ENCODE results near the gene RBFOX1. TPM values are rescaled to one million over a fixed set of nuclear protein-coding genes. Genes with fewer than 3 reads are reported as not detected.

Gene RBFOX1
- total and polyA plus RNA-seq, 2 experiments from 2014 or later: 5.7 to 7.4 TPM

DNA sequence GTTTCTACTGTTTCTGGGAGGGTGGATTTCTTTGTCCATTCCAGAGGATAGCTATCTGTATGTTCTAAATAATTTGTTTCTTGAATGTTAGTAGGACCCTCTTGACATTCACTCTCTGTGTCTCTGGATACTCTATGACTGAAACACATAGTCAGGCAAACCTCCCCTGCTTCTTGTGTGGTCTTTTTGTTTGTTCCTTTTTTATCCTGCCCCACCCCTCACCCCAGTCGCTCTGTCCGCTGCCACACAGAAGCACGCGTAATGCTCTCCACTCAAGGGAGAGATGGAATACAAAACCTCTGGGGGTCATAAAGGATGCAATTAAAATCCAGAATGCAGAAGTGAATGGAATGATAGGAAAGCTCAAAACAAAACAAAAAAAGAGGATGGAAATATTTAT, 253.1 kb downstream of the RBFOX1 start:
- Histone ChIP-seq H3K9me3 (ENCODE audit: low read depth) (no peaks in the 10 kb centered on the region), H3K4me1 (ENCODE audit: low read depth) (no peaks in the 10 kb centered on the region), H3K36me3 (no peaks in the 10 kb centered on the region), H3K27me3 (peaks cover 37% of the 10 kb centered on the region), H3K27ac (no peak overlapping the region), H3K4me3 (no peak overlapping the region)
- TF ChIP-seq, protein P1, sequence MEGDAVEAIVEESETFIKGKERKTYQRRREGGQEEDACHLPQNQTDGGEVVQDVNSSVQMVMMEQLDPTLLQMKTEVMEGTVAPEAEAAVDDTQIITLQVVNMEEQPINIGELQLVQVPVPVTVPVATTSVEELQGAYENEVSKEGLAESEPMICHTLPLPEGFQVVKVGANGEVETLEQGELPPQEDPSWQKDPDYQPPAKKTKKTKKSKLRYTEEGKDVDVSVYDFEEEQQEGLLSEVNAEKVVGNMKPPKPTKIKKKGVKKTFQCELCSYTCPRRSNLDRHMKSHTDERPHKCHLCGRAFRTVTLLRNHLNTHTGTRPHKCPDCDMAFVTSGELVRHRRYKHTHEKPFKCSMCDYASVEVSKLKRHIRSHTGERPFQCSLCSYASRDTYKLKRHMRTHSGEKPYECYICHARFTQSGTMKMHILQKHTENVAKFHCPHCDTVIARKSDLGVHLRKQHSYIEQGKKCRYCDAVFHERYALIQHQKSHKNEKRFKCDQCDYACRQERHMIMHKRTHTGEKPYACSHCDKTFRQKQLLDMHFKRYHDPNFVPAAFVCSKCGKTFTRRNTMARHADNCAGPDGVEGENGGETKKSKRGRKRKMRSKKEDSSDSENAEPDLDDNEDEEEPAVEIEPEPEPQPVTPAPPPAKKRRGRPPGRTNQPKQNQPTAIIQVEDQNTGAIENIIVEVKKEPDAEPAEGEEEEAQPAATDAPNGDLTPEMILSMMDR (IDR thresholded peaks at IDR 0.05; ENCODE audit: low read depth, low read length): no peak
- no peak for DNase-seq (ENCODE audit: low read depth in 1 of 2, low spot score in 1 of 2)

DNA sequence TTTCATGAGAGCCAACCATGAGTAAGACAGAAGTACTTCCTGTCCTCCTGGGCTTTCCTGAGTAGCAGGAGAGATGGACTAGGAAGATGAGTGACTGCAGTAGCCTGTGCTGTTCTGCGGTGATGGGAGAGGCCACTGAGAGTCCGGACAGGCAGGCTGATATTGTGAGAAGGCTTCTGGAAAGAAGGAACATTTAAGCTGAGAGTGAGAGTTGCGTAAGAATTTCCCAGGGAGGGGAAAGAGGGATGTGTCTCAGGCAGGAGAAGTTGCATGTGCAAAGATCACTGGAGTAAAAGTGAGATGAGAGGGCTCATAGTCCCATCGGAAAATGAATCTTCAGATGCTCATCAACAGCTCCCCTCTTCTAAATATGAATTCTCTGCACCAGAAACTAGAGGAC, 258.3 kb downstream of the RBFOX1 start:
- H3K36me3 ChIP-seq: no peaks in the 10 kb centered on the region
- no peak overlapping the region for H3K27ac ChIP-seq
- H3K4me3 ChIP-seq: no peak overlapping the region
- H3K9me3 ChIP-seq (ENCODE audit: low read depth): no peaks in the 10 kb centered on the region
- no peak for DNase-seq (ENCODE audit: low read depth in 1 of 2, low spot score in 1 of 2)
- peaks cover 10% of the 10 kb centered on the region for H3K27me3 ChIP-seq
- H3K4me1 ChIP-seq (ENCODE audit: low read depth): no peaks in the 10 kb centered on the region
- TF ChIP-seq, protein P1 (IDR thresholded peaks at IDR 0.05; ENCODE audit: low read depth, low read length): no peak

DNA sequence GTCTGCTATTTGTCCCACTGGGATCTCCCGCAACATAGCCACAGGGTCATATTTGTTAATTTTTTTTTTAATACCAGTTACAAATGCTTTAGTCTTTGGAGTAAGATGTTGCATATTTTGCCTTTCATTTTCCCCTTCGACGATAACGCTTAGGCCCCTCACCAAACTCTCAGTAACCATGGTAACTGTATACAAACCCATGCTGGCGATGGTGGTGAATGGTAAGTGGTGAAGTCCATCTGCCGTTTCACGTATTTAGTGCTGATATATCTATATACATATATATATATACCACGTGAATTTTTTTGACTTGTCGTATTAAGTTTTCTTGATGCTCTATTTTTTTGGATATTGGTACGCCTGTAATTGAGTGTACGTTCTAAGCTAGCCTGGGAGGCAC, 263.7 kb downstream of the RBFOX1 start:
- TF ChIP-seq, protein P1 (IDR thresholded peaks at IDR 0.05; ENCODE audit: low read depth, low read length): no peak
- Histone ChIP-seq H3K9me3 (ENCODE audit: low read depth) (no peaks in the 10 kb centered on the region), H3K4me1 (ENCODE audit: low read depth) (no peaks in the 10 kb centered on the region), H3K27ac (no peak overlapping the region), H3K27me3 (no peaks in the 10 kb centered on the region), H3K36me3 (no peaks in the 10 kb centered on the region), H3K4me3 (no peak overlapping the region)
- DNase-seq (ENCODE audit: low read depth in 1 of 2, low spot score in 1 of 2): no peak

DNA sequence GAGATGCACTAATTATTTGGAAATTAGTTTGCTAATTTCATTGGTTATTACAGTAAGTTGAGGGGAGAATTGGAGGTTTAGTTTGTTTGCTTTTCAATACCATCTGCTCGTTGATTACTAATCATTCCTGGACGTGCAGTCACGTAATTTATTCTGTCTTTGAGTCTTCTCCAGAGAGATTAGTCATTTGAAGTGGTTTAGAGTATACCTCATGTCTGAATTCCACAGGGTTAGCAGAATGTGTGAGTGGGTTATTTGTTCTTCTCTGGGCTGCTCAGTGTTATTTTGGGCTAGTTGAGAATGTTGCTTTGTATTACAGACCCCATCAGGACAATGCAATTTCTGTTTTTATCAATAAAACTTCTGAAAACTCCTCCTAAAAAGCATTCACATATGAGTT, 265.0 kb downstream of the RBFOX1 start:
- no peaks in the 10 kb centered on the region for H3K36me3 ChIP-seq
- H3K4me3 ChIP-seq: no peak overlapping the region
- H3K27ac ChIP-seq: no peak overlapping the region
- TF ChIP-seq, protein P1 (IDR thresholded peaks at IDR 0.05; ENCODE audit: low read depth, low read length): no peak
- H3K9me3 ChIP-seq (ENCODE audit: low read depth): no peaks in the 10 kb centered on the region
- no peak for DNase-seq (ENCODE audit: low read depth in 1 of 2, low spot score in 1 of 2)
- H3K4me1 ChIP-seq (ENCODE audit: low read depth): no peaks in the 10 kb centered on the region
- H3K27me3 ChIP-seq: no peaks in the 10 kb centered on the region

DNA sequence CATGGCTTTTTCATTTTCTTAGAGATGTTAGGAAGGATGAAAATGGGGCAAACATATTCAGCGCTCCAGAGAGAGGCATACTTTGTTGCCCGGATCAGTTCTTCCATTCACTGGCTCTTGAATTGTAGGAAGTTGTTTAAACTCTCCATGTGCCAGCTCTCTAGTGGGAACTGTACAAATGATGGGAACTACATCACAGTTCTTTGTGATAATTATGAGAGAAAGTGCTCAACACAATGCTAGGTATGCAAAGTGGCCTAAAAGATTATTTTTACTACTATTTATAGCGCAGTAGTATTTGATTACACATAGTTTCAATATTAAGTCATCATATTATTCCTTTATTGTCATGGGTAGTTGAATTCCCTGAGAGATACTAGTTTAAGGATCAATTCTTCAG, 268.5 kb downstream of the RBFOX1 start:
- TF ChIP-seq, protein P1 (IDR thresholded peaks at IDR 0.05; ENCODE audit: low read depth, low read length): no peak
- H3K36me3 ChIP-seq: no peaks in the 10 kb centered on the region
- H3K27me3 ChIP-seq: no peaks in the 10 kb centered on the region
- no peaks in the 10 kb centered on the region for H3K9me3 ChIP-seq (ENCODE audit: low read depth)
- H3K4me3 ChIP-seq: no peak overlapping the region
- no peak for DNase-seq (ENCODE audit: low read depth in 1 of 2, low spot score in 1 of 2)
- no peak overlapping the region for H3K27ac ChIP-seq
- H3K4me1 ChIP-seq (ENCODE audit: low read depth): no peaks in the 10 kb centered on the region
